Fibroblast of the aortic adventitia (primary cell): ENCODE results near the gene AIF1. TPM values are rescaled to one million over a fixed set of nuclear protein-coding genes. Genes with fewer than 3 reads are reported as not detected.
A peak's percentile ranks its signal among the peaks of the same experiment; 100 is the strongest.

Experiments used
- DNase-seq: peaks from one replicate; pipeline ENCODE4 v3.0.0-alpha.2; 2010; ENCODE audit warnings: low read depth
- H3K4me3 ChIP-seq: 2 replicates; pipeline ENCODE4 v1.5.1; 2011; ENCODE audit warnings: low read depth, mild to moderate bottlenecking, control low read depth, low read length, moderate library complexity
- CTCF ChIP-seq: IDR thresholded peaks from 2 replicates; pipeline ENCODE4 v1.5.1; 2011; ENCODE audit warnings: mild to moderate bottlenecking, low read length, control low read depth, inconsistent platforms; ENCODE audit not compliant: insufficient read depth
- total RNA-seq: library from RNA; depleted of rRNA; stranded (reverse); fragments of >200 nt; gene quantifications from 2 replicates; pipeline ENCODE4 v1.2.3, GENCODE V29; 2012; ENCODE audit warnings: low replicate concordance

AIF1 gene
- total RNA-seq, 1 donor: not detected

GRCh38 chr6:31660381-31661261 is 45.6 kb downstream of the AIF1 start, which contains the start of gene C6orf47:
Gene C6orf47 (minus strand): TSS chr6:31660778. CDS start chr6:31659947, 831 bp downstream.
- TF ChIP-seq CTCF: no peak
- DNase-seq: peak; percentile 74
- H3K4me3 ChIP-seq: peak within 1 kb of the TSS; percentile 96

- peak overlapping the region; percentile 96 for H3K4me3 ChIP-seq
- no peak for TF ChIP-seq CTCF
- no peak for DNase-seq
Measured at GRCh38 chr6:31661262-31662123, 46.5 kb downstream of the AIF1 start.

GRCh38 chr6:31662124-31662723 is 47.2 kb downstream of the AIF1 start:
- no peak overlapping the region for H3K4me3 ChIP-seq
- no peak for TF ChIP-seq CTCF
- no peak for DNase-seq

GRCh38 chr6:31663126-31663960 is 48.3 kb downstream of the AIF1 start:
- H3K4me3 ChIP-seq: peak overlapping the region; percentile 94
- no peak for TF ChIP-seq CTCF
- peak; percentile 24 for DNase-seq

GRCh38 chr6:31663961-31664789 is 49.1 kb downstream of the AIF1 start:
- DNase-seq: peak; percentile 71
- no peak for TF ChIP-seq CTCF

More at GRCh38 chr6:31663961-31664789, 49.1 kb downstream of the AIF1 start:
- peak overlapping the region; percentile 94 for H3K4me3 ChIP-seq
